Activated CD4-positive, alpha-beta memory T cell treated with anti-CD3 and anti-CD28 coated beads for 36 hours (primary cell): ENCODE data around the gene ADD2. TPM values are rescaled to one million over a fixed set of nuclear protein-coding genes. Genes with fewer than 3 reads are reported as not detected.
"Not testable (repeated sequence)": the region's sequence is repeated elsewhere in the genome, so short reads cannot be mapped to it uniquely, and the experiment has no call there.

Experiments
- CTCF ChIA-PET: fragments of 350-600 bp; sonication (Branson Sonifier 250); formaldehyde crosslinking; loops from one replicate; lab custom pipeline; 2021; ENCODE audit warnings: antibody characterized with exemption, inconsistent platforms; lab: Charles Lee
- POLR2A ChIA-PET: fragments of 350-600 bp; sonication (Branson Sonifier 250); formaldehyde crosslinking; loops from one replicate; lab custom pipeline; 2021; ENCODE audit warnings: antibody characterized with exemption; lab: Charles Lee
- DNase-seq: peaks from one replicate; pipeline ENCODE4 v3.0.0-alpha.2; 2020
- H3K27ac Mint-ChIP-seq: one replicate; pipeline ENCODE4 v1.8.0; 2021; ENCODE audit warnings: mixed read lengths
- H3K27me3 Mint-ChIP-seq: one replicate; pipeline ENCODE4 v1.8.0; 2021; ENCODE audit warnings: mixed read lengths
- H3K36me3 Mint-ChIP-seq: one replicate; pipeline ENCODE4 v1.8.0; 2021; ENCODE audit warnings: mixed read lengths
- H3K4me1 Mint-ChIP-seq: one replicate; pipeline ENCODE4 v1.8.0; 2021; ENCODE audit warnings: low read depth, mixed read lengths
- H3K4me3 Mint-ChIP-seq: one replicate; pipeline ENCODE4 v1.8.0; 2021; ENCODE audit warnings: mild to moderate bottlenecking, mixed read lengths
- H3K9me3 Mint-ChIP-seq: one replicate; pipeline ENCODE4 v1.8.0; 2021; ENCODE audit warnings: mixed read lengths
- intact Hi-C: fragments of 100-400 bp; cut with micrococcal nuclease; formaldehyde crosslinking; loops from one replicate; pipeline ENCODE4 v1.15.1; 2023
- total RNA-seq, 2 experiments: library from RNA; stranded (reverse); gene quantifications; one replicate each; pipeline ENCODE4 v1.2.3, GENCODE V29; 2021

The ADD2 gene
- total RNA-seq, 2 experiments from 2014 or later = 5.6 to 6.0 TPM

DNA sequence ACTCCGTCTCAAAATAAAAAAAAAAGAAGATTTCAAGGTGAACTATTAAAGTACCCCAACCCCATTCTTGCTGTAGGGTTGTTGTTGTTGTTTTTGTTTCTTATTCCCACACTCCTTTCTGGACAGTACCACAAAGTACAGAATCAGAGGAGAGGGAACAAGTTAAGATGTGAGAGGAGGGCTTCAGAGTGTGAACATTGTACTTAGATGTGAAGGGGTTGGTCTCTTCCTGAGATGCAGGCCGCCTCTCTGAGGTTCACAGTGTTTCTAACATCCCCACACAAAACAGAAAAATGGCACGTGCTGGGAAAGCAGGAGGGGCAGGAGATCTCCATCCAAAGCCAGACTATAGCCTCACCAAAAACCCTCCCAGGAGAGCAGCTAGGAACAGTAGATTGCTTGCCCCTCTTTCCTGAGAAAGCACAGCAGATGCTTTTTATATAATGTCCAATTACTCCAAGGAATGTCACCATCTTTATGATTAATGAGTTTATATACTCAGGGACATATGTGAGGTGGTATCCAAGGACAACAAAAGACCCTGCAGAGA, 22.6 kb downstream of the ADD2 start:
- no peaks in the 10 kb centered on the region for H3K36me3 Mint-ChIP-seq
- no peak for DNase-seq
- peaks cover 14% of the 10 kb centered on the region for H3K27me3 Mint-ChIP-seq
- intact Hi-C loops = no loop called here
- no peak overlapping the region for H3K27ac Mint-ChIP-seq
- H3K4me3 Mint-ChIP-seq = no peak overlapping the region
- POLR2A ChIA-PET = no interaction called here
- CTCF ChIA-PET = no interaction called here
- H3K4me1 Mint-ChIP-seq = no peaks in the 10 kb centered on the region
- H3K9me3 Mint-ChIP-seq = peaks cover 3% of the 10 kb centered on the region

DNA sequence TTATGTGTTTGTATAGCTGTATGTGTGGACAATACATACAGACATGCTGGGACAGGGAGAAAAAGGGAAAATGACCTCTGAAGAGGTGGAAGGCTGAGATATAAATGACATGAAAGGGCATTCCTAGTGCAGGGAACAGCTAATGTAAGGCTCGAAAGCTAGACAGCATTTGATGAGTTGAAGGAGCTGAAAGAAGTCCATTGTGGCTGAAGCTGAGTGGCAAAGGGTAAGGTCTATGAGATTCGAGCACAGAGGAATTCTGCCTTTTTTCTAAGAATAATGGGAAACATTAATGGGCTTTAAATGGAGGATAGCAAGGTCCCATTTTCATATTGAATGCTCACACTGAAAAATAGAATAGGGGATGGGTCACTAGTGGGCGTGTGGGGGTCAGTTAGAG, 23.6 kb downstream of the ADD2 start:
- H3K4me1 Mint-ChIP-seq = no peaks in the 10 kb centered on the region
- CTCF ChIA-PET = no interaction called here
- POLR2A ChIA-PET = no interaction called here

DNA sequence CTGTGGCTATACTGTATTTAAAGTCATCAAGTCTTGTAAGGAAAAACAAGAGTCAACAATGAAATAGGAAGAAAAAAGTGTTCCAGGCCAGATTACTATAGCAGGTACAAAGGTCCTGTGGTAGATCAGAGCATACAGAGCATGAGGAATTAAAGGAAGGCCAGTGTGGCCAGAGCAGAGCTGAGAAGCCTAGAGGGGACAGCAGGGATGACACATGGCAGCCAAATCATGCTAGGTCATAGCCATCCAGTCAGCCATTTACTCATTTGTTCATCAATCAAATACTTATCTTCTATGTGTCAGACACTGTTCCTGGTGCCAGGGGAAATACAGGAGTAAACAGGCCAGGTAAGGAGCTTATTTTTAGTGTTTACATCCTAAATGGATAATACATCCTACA, 24.3 kb downstream of the ADD2 start:
- peaks cover 9% of the 10 kb centered on the region for H3K27me3 Mint-ChIP-seq

More for the DNA sequence above, 23.6 kb downstream of the ADD2 start:
- Mint-ChIP-seq H3K27me3 (peaks cover 12% of the 10 kb centered on the region), H3K27ac (no peak overlapping the region), H3K9me3 (peaks cover 6% of the 10 kb centered on the region), H3K4me3 (no peak overlapping the region), H3K36me3 (no peaks in the 10 kb centered on the region)
- no peak for DNase-seq
- intact Hi-C loops = no loop called here

DNA sequence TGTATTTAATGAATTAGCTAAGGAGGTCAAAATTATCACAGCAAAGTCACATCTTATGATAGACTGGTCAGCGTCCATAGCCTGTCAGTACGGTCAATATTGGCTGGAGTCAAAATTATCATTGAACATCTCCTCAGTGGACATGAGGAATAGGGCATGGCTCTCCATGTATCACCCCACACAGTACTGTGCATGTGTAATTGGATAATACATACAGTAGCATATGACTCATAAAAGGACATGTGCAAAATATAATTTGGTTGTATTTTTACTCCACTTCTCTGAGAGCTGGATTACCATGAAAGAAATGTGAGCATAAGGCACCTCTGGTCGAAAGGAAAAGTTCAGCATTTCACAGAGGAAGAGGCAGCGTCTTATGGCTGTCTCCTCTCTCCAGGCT, 24.9 kb downstream of the ADD2 start:
- Mint-ChIP-seq H3K4me3 (no peak overlapping the region), H3K36me3 (no peaks in the 10 kb centered on the region), H3K9me3 (peaks cover 6% of the 10 kb centered on the region), H3K4me1 (no peaks in the 10 kb centered on the region), H3K27ac (no peak overlapping the region), H3K27me3 (peaks cover 9% of the 10 kb centered on the region)
- ChIA-PET CTCF (interaction anchor here (0.5 to 1.8 kb wide), 2 partner anchors 25 to 577 kb away, joined by 3 to 5 read pairs; partner anchors contain the start of gene ADD2), POLR2A (no interaction called here)
- no peak for DNase-seq
- intact Hi-C loops = no loop called here

More for the DNA sequence above, 24.3 kb downstream of the ADD2 start:
- ChIA-PET CTCF (interaction anchor here (0.5 kb wide), 1 partner anchor 577 kb away, joined by 3 read pairs; no protein-coding TSS in a partner anchor), POLR2A (no interaction called here)
- Mint-ChIP-seq H3K4me3 (no peak overlapping the region), H3K27ac (no peak overlapping the region), H3K9me3 (peaks cover 6% of the 10 kb centered on the region), H3K4me1 (no peaks in the 10 kb centered on the region), H3K36me3 (no peaks in the 10 kb centered on the region)
- intact Hi-C loops = no loop called here
- DNase-seq = no peak

DNA sequence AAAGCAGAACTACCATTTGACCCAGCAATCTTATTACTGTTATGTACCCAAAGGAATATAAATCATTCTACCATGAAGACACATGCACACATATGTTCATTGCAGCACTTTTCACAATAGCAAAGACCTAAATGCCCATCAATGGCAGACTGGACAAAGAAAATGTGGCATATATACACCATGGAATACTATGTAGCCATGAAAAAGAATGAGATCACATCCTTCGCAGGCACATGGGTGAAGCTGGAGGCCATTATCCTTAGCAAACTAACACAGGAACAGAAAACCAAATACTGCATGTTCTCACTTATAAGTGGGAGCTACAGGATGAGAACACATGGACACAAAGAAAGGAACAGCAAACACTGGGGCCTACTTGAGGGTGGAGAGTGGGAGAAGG, 28.5 kb downstream of the ADD2 start:
- CTCF ChIA-PET = interaction anchor here (0.6 kb wide), 1 partner anchor 407 kb away, joined by 4 read pairs; no protein-coding TSS in a partner anchor
- H3K9me3 Mint-ChIP-seq, H3K4me3 Mint-ChIP-seq, H3K36me3 Mint-ChIP-seq, H3K27ac Mint-ChIP-seq, H3K4me1 Mint-ChIP-seq, DNase-seq, POLR2A ChIA-PET, intact Hi-C loops: not testable (repeated sequence)
- peaks cover 15% of the 10 kb centered on the region for H3K27me3 Mint-ChIP-seq

DNA sequence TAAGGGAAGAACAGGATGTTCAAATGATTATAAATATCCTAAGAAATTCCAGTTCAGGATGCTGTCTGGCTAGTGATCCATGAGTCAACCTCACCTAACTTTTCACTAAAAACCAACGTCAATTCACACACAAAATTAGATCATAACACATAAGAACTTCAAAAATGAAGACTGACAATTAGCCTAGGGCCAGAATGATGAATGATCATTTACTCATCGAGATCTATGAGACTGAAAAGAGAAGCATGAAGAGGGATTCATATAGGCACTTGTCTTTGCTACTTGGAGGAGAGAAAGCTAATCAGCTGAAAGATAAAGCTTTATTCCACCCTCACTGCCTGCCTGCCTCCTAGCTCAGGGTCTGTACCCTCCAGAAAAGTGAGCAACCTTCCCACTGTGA, 29.8 kb downstream of the ADD2 start:
- POLR2A ChIA-PET = no interaction called here
- H3K36me3 Mint-ChIP-seq = no peaks in the 10 kb centered on the region
- H3K9me3 Mint-ChIP-seq = peaks cover 3% of the 10 kb centered on the region
- peaks cover 3% of the 10 kb centered on the region for H3K4me1 Mint-ChIP-seq
- no peak overlapping the region for H3K4me3 Mint-ChIP-seq
- no peak overlapping the region for H3K27ac Mint-ChIP-seq
- H3K27me3 Mint-ChIP-seq = peaks cover 17% of the 10 kb centered on the region
- DNase-seq = no peak
- CTCF ChIA-PET = no interaction called here
- intact Hi-C loops = no loop called here

DNA sequence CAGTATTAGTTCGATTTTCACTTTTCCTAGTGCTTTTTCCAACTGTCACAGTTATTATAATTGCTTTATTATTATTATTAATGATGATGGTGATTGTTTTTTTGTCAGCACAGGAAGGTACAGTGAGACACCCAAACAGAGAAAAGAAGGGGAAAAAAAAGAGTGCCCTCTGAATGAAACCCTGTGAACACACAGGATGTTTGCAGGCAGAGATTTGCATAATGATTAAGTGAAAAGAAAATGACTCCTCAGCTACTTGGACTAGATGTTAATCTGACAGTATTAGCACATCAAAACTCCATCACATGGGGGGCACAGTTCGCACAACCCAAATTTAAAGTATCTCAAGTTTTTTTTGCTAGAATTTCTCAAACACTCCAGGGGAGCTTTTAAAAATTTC, 32.9 kb downstream of the ADD2 start:
- intact Hi-C loops = no loop called here
- no peak overlapping the region for H3K4me3 Mint-ChIP-seq
- CTCF ChIA-PET = interaction anchor here (0.6 kb wide), 1 partner anchor 91 kb away, joined by 3 read pairs; no protein-coding TSS in a partner anchor
- no peaks in the 10 kb centered on the region for H3K36me3 Mint-ChIP-seq
- H3K27ac Mint-ChIP-seq = no peak overlapping the region
- peaks cover 17% of the 10 kb centered on the region for H3K27me3 Mint-ChIP-seq
- POLR2A ChIA-PET = no interaction called here
- peaks cover 3% of the 10 kb centered on the region for H3K4me1 Mint-ChIP-seq
- DNase-seq = no peak
- peaks cover 3% of the 10 kb centered on the region for H3K9me3 Mint-ChIP-seq

DNA sequence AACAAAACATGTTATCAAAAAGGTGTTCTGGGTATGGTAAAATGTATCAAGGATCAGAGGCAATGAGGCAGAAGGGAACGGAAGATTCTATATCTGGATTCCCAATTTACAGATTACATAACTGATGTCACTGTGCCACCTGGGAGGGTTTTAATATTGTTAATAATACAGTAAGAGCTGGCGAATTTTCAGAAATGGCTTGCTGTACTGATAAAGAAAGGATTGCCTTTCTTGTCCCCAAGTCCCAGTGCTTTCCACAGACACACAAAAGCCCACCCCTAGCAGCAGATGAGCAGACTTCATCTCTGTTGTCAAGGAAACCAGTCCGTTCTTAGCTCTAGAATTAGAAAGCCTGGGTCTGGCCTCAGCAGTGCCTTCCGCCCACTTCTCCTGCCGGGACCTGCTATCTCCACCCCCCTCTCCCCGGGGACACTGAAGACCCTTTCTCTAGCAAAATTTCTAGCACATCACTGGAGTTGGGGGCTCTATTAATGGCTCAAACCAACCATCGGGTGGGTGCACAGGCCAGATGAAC, 34.3 kb downstream of the ADD2 start:
- H3K36me3 Mint-ChIP-seq = no peaks in the 10 kb centered on the region
- ChIA-PET POLR2A (no interaction called here), CTCF (no interaction called here)
- H3K9me3 Mint-ChIP-seq = no peaks in the 10 kb centered on the region
- H3K27me3 Mint-ChIP-seq = peaks cover 15% of the 10 kb centered on the region
- no peak for DNase-seq
- peaks cover 3% of the 10 kb centered on the region for H3K4me1 Mint-ChIP-seq
- H3K4me3 Mint-ChIP-seq = no peak overlapping the region
- intact Hi-C loops = no loop called here
- no peak overlapping the region for H3K27ac Mint-ChIP-seq

DNA sequence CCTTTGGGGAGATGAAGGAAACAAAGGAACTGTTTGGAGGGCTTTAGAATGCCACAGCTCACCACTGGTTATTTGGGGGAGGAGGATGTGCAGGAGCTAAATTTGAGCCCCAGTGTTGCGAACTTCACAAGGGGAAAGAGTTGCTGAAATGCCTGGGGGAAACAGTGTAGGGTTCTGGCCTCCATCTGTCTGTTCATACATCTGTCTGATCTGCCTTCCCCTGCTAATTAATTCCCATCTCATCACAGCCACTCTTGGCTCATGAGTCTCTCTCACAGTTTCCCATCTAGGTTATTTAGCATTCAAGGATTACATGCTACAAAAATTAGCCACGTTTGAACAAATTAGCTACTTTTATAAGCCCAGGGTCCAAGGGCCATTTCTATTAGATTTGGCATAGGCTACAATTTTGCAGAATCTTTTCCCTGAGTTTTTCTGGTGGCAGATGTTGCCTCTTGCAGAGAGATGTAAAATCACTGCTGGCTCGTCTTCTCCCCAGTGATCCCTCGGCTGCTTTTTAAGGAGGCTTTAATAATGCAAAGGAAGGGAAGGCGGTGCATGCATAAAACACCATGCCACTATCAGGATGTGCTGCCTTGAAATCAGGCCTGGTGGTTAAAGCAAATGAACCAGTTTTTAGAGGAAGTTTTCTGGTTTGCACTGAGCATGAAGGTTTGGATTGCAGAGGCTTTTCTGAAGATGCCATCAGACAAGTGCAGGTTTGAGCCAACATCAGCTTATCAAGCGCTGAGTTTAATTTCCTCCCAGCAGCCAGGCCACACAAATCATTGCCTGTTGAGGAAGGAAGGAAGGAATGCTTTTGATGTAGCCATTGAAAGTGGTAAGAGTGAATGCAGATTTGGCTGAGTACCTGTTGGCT, 35.0 kb downstream of the ADD2 start:
- no peak overlapping the region for H3K4me3 Mint-ChIP-seq
- no peaks in the 10 kb centered on the region for H3K9me3 Mint-ChIP-seq
- no peak for DNase-seq
- intact Hi-C loops = no loop called here
- no peaks in the 10 kb centered on the region for H3K36me3 Mint-ChIP-seq
- no peak overlapping the region for H3K27ac Mint-ChIP-seq
- ChIA-PET POLR2A (no interaction called here), CTCF (no interaction called here)
- H3K4me1 Mint-ChIP-seq = peaks cover 3% of the 10 kb centered on the region
- H3K27me3 Mint-ChIP-seq = peaks cover 15% of the 10 kb centered on the region

DNA sequence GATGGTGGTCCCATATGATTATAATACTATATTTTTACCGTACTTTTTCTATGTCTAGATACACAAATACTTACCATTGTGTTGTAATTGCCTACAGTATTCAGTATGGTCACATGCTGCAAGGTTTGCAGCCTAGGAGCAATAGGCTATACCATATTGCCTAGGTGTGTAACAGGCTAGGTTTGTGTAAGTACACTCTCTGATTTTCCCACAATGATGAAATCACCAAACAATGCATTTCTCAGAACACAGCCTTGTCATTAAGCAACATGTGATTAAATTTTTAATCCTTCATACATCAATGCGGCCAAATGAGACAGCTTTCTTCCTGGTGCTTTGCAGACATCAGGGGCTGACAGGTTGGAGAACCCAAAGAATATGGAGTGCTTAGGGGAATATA, 37.3 kb downstream of the ADD2 start:
- no peak for DNase-seq
- no peaks in the 10 kb centered on the region for H3K36me3 Mint-ChIP-seq
- peaks cover 3% of the 10 kb centered on the region for H3K4me1 Mint-ChIP-seq
- CTCF ChIA-PET = no interaction called here
- peaks cover 12% of the 10 kb centered on the region for H3K27me3 Mint-ChIP-seq
- H3K4me3 Mint-ChIP-seq = no peak overlapping the region
- intact Hi-C loops = no loop called here
- no peak overlapping the region for H3K27ac Mint-ChIP-seq
- POLR2A ChIA-PET = no interaction called here
- no peaks in the 10 kb centered on the region for H3K9me3 Mint-ChIP-seq

DNA sequence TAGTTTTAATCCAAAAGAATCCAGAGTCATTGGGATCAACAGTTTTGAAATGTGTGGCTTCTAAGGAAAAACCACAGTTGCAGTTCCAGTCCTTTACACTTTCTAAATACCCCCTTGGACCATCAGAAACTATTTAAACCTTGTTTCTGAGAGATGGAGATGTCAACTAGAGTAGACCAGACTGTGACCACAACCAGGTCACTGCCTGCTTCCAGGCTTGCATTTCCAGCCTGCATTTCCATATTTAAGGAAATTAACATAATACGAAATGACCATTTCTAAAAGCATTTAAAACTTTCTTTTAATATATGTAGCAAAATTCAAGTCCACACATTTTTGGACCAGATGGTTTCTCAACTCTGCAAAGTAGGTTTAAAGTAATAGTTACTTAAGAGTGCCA, 38.4 kb downstream of the ADD2 start:
- intact Hi-C loops = no loop called here
- Mint-ChIP-seq H3K36me3 (no peaks in the 10 kb centered on the region), H3K27ac (no peak overlapping the region), H3K4me1 (no peaks in the 10 kb centered on the region), H3K27me3 (peaks cover 7% of the 10 kb centered on the region), H3K4me3 (no peak overlapping the region), H3K9me3 (no peaks in the 10 kb centered on the region)
- CTCF ChIA-PET = no interaction called here
- POLR2A ChIA-PET = no interaction called here
- DNase-seq = no peak

DNA sequence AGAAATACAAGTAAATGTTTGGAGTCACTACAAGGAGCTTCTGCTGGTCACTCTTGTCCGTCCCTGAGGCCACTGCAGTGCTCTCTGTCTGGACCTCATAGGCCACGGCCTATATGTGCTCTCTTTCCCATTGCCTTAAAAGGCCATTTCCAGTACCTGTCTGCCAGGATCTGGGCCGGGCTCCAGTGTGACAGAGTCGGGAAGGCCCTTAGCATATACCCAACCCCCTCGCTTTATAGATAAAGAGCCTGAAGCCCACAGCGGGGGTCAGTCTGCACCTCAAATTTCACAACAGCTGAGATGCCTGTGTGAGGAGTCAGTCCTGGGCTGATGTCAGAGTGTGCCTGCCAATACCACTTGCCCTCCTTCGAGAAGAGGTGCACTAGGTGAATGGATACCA, 39.9 kb downstream of the ADD2 start:
- Mint-ChIP-seq H3K27me3 (no peaks in the 10 kb centered on the region), H3K4me1 (no peaks in the 10 kb centered on the region)

More for the DNA sequence above, 39.9 kb downstream of the ADD2 start:
- Mint-ChIP-seq H3K9me3 (no peaks in the 10 kb centered on the region), H3K27ac (no peak overlapping the region), H3K36me3 (no peaks in the 10 kb centered on the region), H3K4me3 (no peak overlapping the region)
- DNase-seq = no peak
- ChIA-PET POLR2A (no interaction called here), CTCF (no interaction called here)
- intact Hi-C loops = no loop called here
